HEK293T (cell line): ENCODE measurements around the gene ERC1.

Experiments used
- CTCF ChIA-PET: fragments of 350-600 bp; formaldehyde crosslinking; extraction: SDS; loops from one replicate; lab custom pipeline; 2021; ENCODE audit warnings: antibody characterized with exemption, inconsistent platforms; lab: Yijun Ruan, JAX
- POLR2A ChIA-PET: fragments of 350-600 bp; formaldehyde crosslinking; extraction: SDS; loops from one replicate; lab custom pipeline; 2020; ENCODE audit warnings: antibody characterized with exemption, inconsistent platforms; lab: Yijun Ruan, JAX
- DNase-seq: peaks from one replicate; pipeline ENCODE4 v3.0.0; 2012; ENCODE audit warnings: mixed read lengths; ENCODE audit errors: extremely low spot score
- ARNT ChIP-seq: fragments of 450-650 bp; IDR thresholded peaks from 2 replicates; pipeline ENCODE4 v1.6.1; 2017; ENCODE audit warnings: mild to moderate bottlenecking
- BHLHE40 ChIP-seq: fragments of 450-650 bp; IDR thresholded peaks from 2 replicates; pipeline ENCODE4 v1.6.1; 2016; ENCODE audit warnings: mild to moderate bottlenecking, moderate library complexity, borderline replicate concordance
- CTBP1 ChIP-seq: fragments of 450-650 bp; IDR thresholded peaks from 2 replicates; pipeline ENCODE4 v1.6.1; 2016; ENCODE audit warnings: borderline replicate concordance
- ELF4 ChIP-seq: fragments of 450-650 bp; IDR thresholded peaks from 2 replicates; pipeline ENCODE4 v1.6.1; 2017; ENCODE audit warnings: antibody characterized with exemption
- FOXA1 ChIP-seq: fragments of 450-650 bp; IDR thresholded peaks from 2 replicates; pipeline ENCODE4 v1.6.1; 2016; ENCODE audit warnings: mild to moderate bottlenecking
- FOXK2 ChIP-seq: fragments of 450-650 bp; IDR thresholded peaks from 2 replicates; pipeline ENCODE4 v1.6.1; 2016; ENCODE audit warnings: mild to moderate bottlenecking
- FOXM1 ChIP-seq: fragments of 450-650 bp; IDR thresholded peaks from 2 replicates; pipeline ENCODE4 v1.6.1; 2017; ENCODE audit warnings: mild to moderate bottlenecking, borderline replicate concordance
- HDGF ChIP-seq: fragments of 450-650 bp; IDR thresholded peaks from 2 replicates; pipeline ENCODE4 v1.6.1; 2017; ENCODE audit warnings: antibody characterized with exemption, borderline replicate concordance
- L3MBTL2 ChIP-seq: fragments of 450-650 bp; conservative IDR thresholded peaks from 2 replicates; pipeline ENCODE4 v1.6.1; 2016; ENCODE audit warnings: mild to moderate bottlenecking
- LEF1 ChIP-seq: fragments of 450-650 bp; IDR thresholded peaks from 2 replicates; pipeline ENCODE4 v1.6.1; 2017; ENCODE audit warnings: mild to moderate bottlenecking, borderline replicate concordance
- NFRKB ChIP-seq: fragments of 450-650 bp; IDR thresholded peaks from 2 replicates; pipeline ENCODE4 v1.6.1; 2016; ENCODE audit warnings: mild to moderate bottlenecking, moderate library complexity
- PKNOX1 ChIP-seq: fragments of 450-650 bp; IDR thresholded peaks from 2 replicates; pipeline ENCODE4 v1.6.1; 2016
- SP1 ChIP-seq: fragments of 450-650 bp; IDR thresholded peaks from 2 replicates; pipeline ENCODE4 v1.6.1; 2017
- SUZ12 ChIP-seq: fragments of 450-650 bp; IDR thresholded peaks from 2 replicates; pipeline ENCODE4 v1.6.1; 2016; ENCODE audit warnings: mild to moderate bottlenecking
- TARDBP ChIP-seq: fragments of 450-650 bp; IDR thresholded peaks from 2 replicates; pipeline ENCODE4 v1.6.1; 2016
- ZNF384 ChIP-seq: fragments of 450-650 bp; IDR thresholded peaks from 2 replicates; pipeline ENCODE4 v1.6.1; 2016

ERC1 gene

GRCh38 chr12:1063852-1064251, 72.8 kb downstream of the ERC1 start:
- ChIA-PET CTCF (no interaction called here), POLR2A (no interaction called here)
- TF ChIP-seq NFRKB (no peak), ARNT (no peak), PKNOX1 (no peak), BHLHE40 (no peak), HDGF (no peak), FOXM1 (no peak), SUZ12 (no peak), LEF1 (no peak), L3MBTL2 (no peak), FOXA1 (no peak), ELF4 (no peak), ZNF384 (no peak), TARDBP (no peak), FOXK2 (no peak), SP1 (no peak), CTBP1 (no peak)
- no peak for DNase-seq

GRCh38 chr12:1064317-1064716, 73.3 kb downstream of the ERC1 start:
- ChIA-PET POLR2A (no interaction called here), CTCF (no interaction called here)
- TF ChIP-seq ARNT (no peak), TARDBP (no peak), PKNOX1 (no peak), FOXK2 (no peak), ELF4 (no peak), ZNF384 (no peak)
- DNase-seq: no peak

GRCh38 chr12:1065629-1066028, 74.6 kb downstream of the ERC1 start:
- CTCF ChIA-PET: no interaction called here
- DNase-seq: no peak
- TF ChIP-seq SP1 (no peak), ELF4 (no peak), ARNT (no peak), CTBP1 (no peak), NFRKB (no peak), HDGF (no peak), BHLHE40 (no peak), FOXK2 (no peak), FOXM1 (no peak), PKNOX1 (no peak)
- POLR2A ChIA-PET: no interaction called here

GRCh38 chr12:1069846-1070245, 78.8 kb downstream of the ERC1 start:
- CTCF ChIA-PET: no interaction called here
- no peak for TF ChIP-seq TARDBP
- no peak for TF ChIP-seq SP1
- TF ChIP-seq FOXK2: no peak
- no peak for TF ChIP-seq CTBP1
- no peak for TF ChIP-seq SUZ12
- no peak for DNase-seq
- POLR2A ChIA-PET: interaction anchor here (0.7 to 2.0 kb wide), 2 partner anchors 120 to 520 kb away, joined by 4 to 7 read pairs; partner anchors contain the start of gene RAD52

- ChIA-PET CTCF (no interaction called here), POLR2A (no interaction called here)
- TF ChIP-seq ZNF384: no peak
- no peak for TF ChIP-seq PKNOX1
- no peak for TF ChIP-seq ELF4
- TF ChIP-seq FOXA1: no peak
- TF ChIP-seq FOXM1: no peak
- TF ChIP-seq SUZ12: no peak
- TF ChIP-seq FOXK2: no peak
- no peak for TF ChIP-seq HDGF
- no peak for TF ChIP-seq BHLHE40
- TF ChIP-seq L3MBTL2: no peak
- DNase-seq: no peak
These were observed 80.2 kb downstream of the ERC1 start for GRCh38 chr12:1071182-1071581.

GRCh38 chr12:1073652-1074051, 82.6 kb downstream of the ERC1 start:
- CTCF ChIA-PET: no interaction called here
- POLR2A ChIA-PET: no interaction called here
- DNase-seq: no peak
- TF ChIP-seq TARDBP: no peak
- TF ChIP-seq SP1: no peak
- TF ChIP-seq PKNOX1: no peak
- no peak for TF ChIP-seq ELF4
- no peak for TF ChIP-seq FOXM1
- TF ChIP-seq ZNF384: no peak
- no peak for TF ChIP-seq ARNT
- no peak for TF ChIP-seq HDGF
- TF ChIP-seq FOXA1: no peak
